ENCODE data around the gene GCC1.
A peak's percentile ranks its signal among the peaks of the same experiment; 100 is the strongest.
"Not testable (repeated sequence)": the region's sequence is repeated elsewhere in the genome, so short reads cannot be mapped to it uniquely, and the experiment has no call there.

The GCC1 gene

GRCh38 chr7:127588697-127589482, 3.5 kb upstream of the GCC1 start:
- DNase-seq: peak; percentile 63

GRCh38 chr7:127588019-127588696, 2.8 kb upstream of the GCC1 start, which contains the start of gene ARF5:
ARF5 (plus strand) TSS chr7:127588411; CDS start chr7:127588499, 88 bp downstream.
- peak; percentile 64 for DNase-seq

GRCh38 chr7:127587663-127588018, 2.2 kb upstream of the GCC1 start:
- DNase-seq: no peak

- no peak for DNase-seq
These were observed 950 bp upstream of the GCC1 start for GRCh38 chr7:127586346-127586745.

- DNase-seq: no peak
These were observed 750 bp downstream of the GCC1 start for GRCh38 chr7:127584648-127585043.

- no peak for DNase-seq
These were observed 3.0 kb downstream of the GCC1 start for GRCh38 chr7:127582361-127582760.

GRCh38 chr7:127581716-127582115, 3.7 kb downstream of the GCC1 start:
- no peak for DNase-seq

- no peak for DNase-seq
These were observed 4.8 kb downstream of the GCC1 start for GRCh38 chr7:127580612-127581011.

- no peak for DNase-seq
These were observed 6.6 kb downstream of the GCC1 start for GRCh38 chr7:127578711-127579275.

GRCh38 chr7:127578036-127578684, 7.2 kb downstream of the GCC1 start:
- DNase-seq: no peak

GRCh38 chr7:127571741-127572505, 13.5 kb downstream of the GCC1 start:
- DNase-seq: no peak

- not testable (repeated sequence) for DNase-seq
These were observed 17.4 kb downstream of the GCC1 start for GRCh38 chr7:127568034-127568433.

GRCh38 chr7:127566242-127566641, 19.2 kb downstream of the GCC1 start:
- no peak for DNase-seq

- DNase-seq: no peak
These were observed 27.6 kb downstream of the GCC1 start for GRCh38 chr7:127557803-127558202.

GRCh38 chr7:127556404-127556803, 29.0 kb downstream of the GCC1 start:
- no peak for DNase-seq

GRCh38 chr7:127551941-127552340, 33.5 kb downstream of the GCC1 start:
- DNase-seq: no peak

- DNase-seq: no peak
These were observed 35.1 kb downstream of the GCC1 start for GRCh38 chr7:127550247-127550646.

- DNase-seq: no peak
These were observed 39.1 kb downstream of the GCC1 start for GRCh38 chr7:127546313-127546712.

- no peak for DNase-seq
These were observed 43.8 kb downstream of the GCC1 start for GRCh38 chr7:127541548-127541947.

GRCh38 chr7:127540461-127540860, 44.9 kb downstream of the GCC1 start:
- not testable (repeated sequence) for DNase-seq

GRCh38 chr7:127539116-127539515, 46.3 kb downstream of the GCC1 start:
- DNase-seq: no peak

- no peak for DNase-seq
These were observed 48.7 kb downstream of the GCC1 start for GRCh38 chr7:127536741-127537140.

- DNase-seq: no peak
These were observed 49.1 kb downstream of the GCC1 start for GRCh38 chr7:127536394-127536691.

Data from NCI-H1694 (cell line).